Breast epithelium (tissue), 3 donors: ENCODE measurements around the gene SRP9.
"Not testable (repeated sequence)": the region's sequence is repeated elsewhere in the genome, so short reads cannot be mapped to it uniquely, and the experiment has no call there.

Experiments
- CTCF ChIP-seq, 3 donors: fragments of 450-650 bp; IDR thresholded peaks; one replicate each; pipeline ENCODE4 v1.5.1; 2016 to 2017; ENCODE audit warnings: antibody characterized with exemption in 3 of 3, mild to moderate bottlenecking in 3 of 3, moderate library complexity in 3 of 3
- POLR2A ChIP-seq: fragments of 450-650 bp; IDR thresholded peaks from one replicate; pipeline ENCODE4 v1.6.1; 2016; ENCODE audit warnings: antibody characterized with exemption, mild to moderate bottlenecking, moderate library complexity
- POLR2AphosphoS5 ChIP-seq, 3 donors: sonication (generic); formaldehyde crosslinking; IDR thresholded peaks; one replicate each; pipeline ENCODE4 v1.6.1; 2017; ENCODE audit warnings: antibody characterized with exemption in 3 of 3

- TF ChIP-seq POLR2AphosphoS5 (IDR thresholded peaks at IDR 0.05); CTCF (IDR thresholded peaks at IDR 0.05); POLR2A: not testable (repeated sequence)
Measured at GRCh38 chr1:225779165-225779564, 1.5 kb downstream of the SRP9 start.
